Measurements from ENCODE around the gene KLHL22. TPM values are rescaled to one million over a fixed set of nuclear protein-coding genes. Genes with fewer than 3 reads are reported as not detected.

The KLHL22 gene
- total and polyA plus RNA-seq, 2 of the 4 experiments (the other 2 are of a cell fraction), result 27.1 to 30.1 TPM

DNA sequence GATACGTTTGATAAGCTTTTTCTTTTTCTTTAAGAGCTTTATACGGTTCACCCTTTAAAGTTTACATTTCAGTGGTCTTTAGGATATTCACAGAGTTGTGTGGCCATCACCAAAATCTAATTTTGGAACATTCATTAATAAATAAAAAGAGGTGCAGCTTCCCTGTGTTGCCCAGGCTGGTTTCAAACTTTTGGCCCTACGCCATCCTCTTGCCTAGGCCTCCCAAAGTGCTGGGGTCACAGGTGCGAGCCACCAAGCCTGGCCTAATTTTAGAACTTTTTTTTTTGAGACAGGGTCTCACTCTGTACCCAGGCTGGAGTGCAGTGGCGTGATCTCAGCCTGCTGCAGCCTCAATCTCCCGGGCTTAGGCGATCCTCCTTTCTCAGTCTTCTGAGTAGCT lies 42.4 kb upstream of the KLHL22 start:
- ChIA-PET POLR2A (ENCODE audit: unreplicated experiment) (no interaction called here), CTCF (interaction anchor here (1.4 kb wide), 1 partner anchor 26 kb away, joined by 4 read pairs; no protein-coding TSS in a partner anchor)
- Histone ChIP-seq H3K14ac (replicated peaks; ENCODE audit: low read depth, low read length) (no peak overlapping the region), H2BK120ac (ENCODE audit: low read depth, low read length) (no peak overlapping the region), H4K91ac (ENCODE audit: insufficient read depth, low read depth, low read length) (no peak overlapping the region), H3K18ac (ENCODE audit: low read depth, low read length) (no peak overlapping the region), H3K36me3 (ENCODE audit: control insufficient read depth, insufficient read depth, low read length) (peaks cover 29% of the 10 kb centered on the region), H3K79me1 (ENCODE audit: low read depth in 1 of 2, low read length in 2 of 2) (peaks cover 24 to 65% of the 10 kb centered on the region in 2 experiments), H2BK15ac (ENCODE audit: low read depth, low read length) (no peak overlapping the region), H2BK20ac (ENCODE audit: low read depth, low read length) (no peak overlapping the region), H3K4me2 (ENCODE audit: low read depth, low read length) (no peak overlapping the region), H3K27me3 (ENCODE audit: control insufficient read depth, insufficient read depth, low read length) (no peaks in the 10 kb centered on the region), H3K9me1 (ENCODE audit: insufficient read depth, low read length) (peaks cover 27% of the 10 kb centered on the region), H3K27ac (ENCODE audit: insufficient read depth, low read length) (no peak overlapping the region), H3K9ac (ENCODE audit: low read depth, low read length) (no peak overlapping the region), H3K4me3 (ENCODE audit: insufficient read depth, low read depth, low read length) (no peak overlapping the region), H4K20me1 (ENCODE audit: insufficient read depth, low read length) (peaks cover 52% of the 10 kb centered on the region), H3K56ac (ENCODE audit: extremely low read depth, insufficient read depth, low read length) (no peak overlapping the region), H3K4ac (ENCODE audit: low read depth, low read length) (no peak overlapping the region), H2AFZ (replicated peaks; ENCODE audit: low read length, poor library complexity) (no peak overlapping the region), H2BK5ac (ENCODE audit: low read depth, low read length, poor library complexity, severe bottlenecking) (no peak overlapping the region), H4K5ac (ENCODE audit: low read depth, low read length) (no peak overlapping the region), H2AK5ac (ENCODE audit: low read depth, low read length) (no peak overlapping the region), H3K23ac (ENCODE audit: low read depth, low read length) (no peak overlapping the region), H3K4me1 (ENCODE audit: control insufficient read depth, insufficient read depth, low read length) (peaks cover 9% of the 10 kb centered on the region), H2AK9ac (replicated peaks; ENCODE audit: low read depth, low read length, poor library complexity) (no peak overlapping the region), H3K9me3 (ENCODE audit: control insufficient read depth, insufficient read depth, low read length) (no peaks in the 10 kb centered on the region), H4K8ac (ENCODE audit: low read depth in 2 of 2, low read length in 2 of 2) (no peak overlapping the region)
- TF ChIP-seq CEBPB (IDR thresholded peaks at IDR 0.05; ENCODE audit: low read depth, low read length), result no peak
- TF ChIP-seq CHD1 (IDR thresholded peaks at IDR 0.05; ENCODE audit: low read depth, low read length), result no peak
- WGBS, 2 experiments (ENCODE audit: extremely low coverage in 2 of 2, insufficient read length in 1 of 2), result no CpG with 5 or more reads among the region's 7 CpGs
- no peak for DNase-seq
- dilution Hi-C loops (cut with HindIII; ENCODE audit: low sequenced_read_pairs, unreplicated experiment), result no loop called here
- in situ Hi-C loops (cut with MboI; ENCODE audit: low sequenced_read_pairs), result no loop called here
- no peak for ATAC-seq (ENCODE audit: low read depth)
- intact Hi-C loops (cut with micrococcal nuclease), result no loop called here
- no TSS peak for BruUV-seq (replicated peaks)

Data from IMR-90 (cell line).